Gastrocnemius medialis (tissue), 4 donors: Measurements from ENCODE around the gene TLR5.

Experiments
- POLR2A ChIP-seq, 2 donors: fragments of 450-650 bp; IDR thresholded peaks; one replicate each; pipeline ENCODE4 v1.6.1; 2017; ENCODE audit warnings: antibody characterized with exemption in 2 of 2, mild to moderate bottlenecking in 2 of 2, moderate library complexity in 2 of 2
- TF ChIP-seq, protein P1 (sequence below), 5 experiments: fragments of 450-650 bp in 3 of 5; fragments of 200-600 bp in 2 of 5; sonication (generic) in 2 of 5; IDR thresholded peaks in 4 of 5; conservative IDR thresholded peaks in 1 of 5; 1 replicate in 4 of 5; 2 replicates in 1 of 5; pipeline ENCODE4 v1.5.1; 2016 to 2019; ENCODE audit warnings: antibody characterized with exemption in 5 of 5, mild to moderate bottlenecking in 3 of 5, moderate library complexity in 3 of 5

DNA sequence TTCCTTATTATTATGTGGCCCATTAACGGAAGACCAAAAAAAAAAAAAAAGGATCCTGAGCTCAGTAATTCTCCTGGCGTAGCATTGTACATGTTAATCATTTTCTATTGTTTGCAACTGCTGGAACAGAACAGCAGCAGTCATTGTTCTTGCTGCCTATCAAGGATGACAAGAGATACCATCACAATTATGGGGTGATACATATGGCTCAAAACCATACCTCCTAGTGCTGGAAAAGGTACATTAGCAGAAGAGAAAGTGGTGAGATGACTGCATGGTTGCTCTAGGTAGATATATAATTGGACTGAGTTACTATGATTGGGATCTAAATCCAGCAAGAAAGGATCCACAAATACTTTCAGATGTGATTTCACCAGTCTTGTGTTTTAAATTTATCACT, 13.3 kb upstream of the TLR5 start:
- TF ChIP-seq, protein P1, sequence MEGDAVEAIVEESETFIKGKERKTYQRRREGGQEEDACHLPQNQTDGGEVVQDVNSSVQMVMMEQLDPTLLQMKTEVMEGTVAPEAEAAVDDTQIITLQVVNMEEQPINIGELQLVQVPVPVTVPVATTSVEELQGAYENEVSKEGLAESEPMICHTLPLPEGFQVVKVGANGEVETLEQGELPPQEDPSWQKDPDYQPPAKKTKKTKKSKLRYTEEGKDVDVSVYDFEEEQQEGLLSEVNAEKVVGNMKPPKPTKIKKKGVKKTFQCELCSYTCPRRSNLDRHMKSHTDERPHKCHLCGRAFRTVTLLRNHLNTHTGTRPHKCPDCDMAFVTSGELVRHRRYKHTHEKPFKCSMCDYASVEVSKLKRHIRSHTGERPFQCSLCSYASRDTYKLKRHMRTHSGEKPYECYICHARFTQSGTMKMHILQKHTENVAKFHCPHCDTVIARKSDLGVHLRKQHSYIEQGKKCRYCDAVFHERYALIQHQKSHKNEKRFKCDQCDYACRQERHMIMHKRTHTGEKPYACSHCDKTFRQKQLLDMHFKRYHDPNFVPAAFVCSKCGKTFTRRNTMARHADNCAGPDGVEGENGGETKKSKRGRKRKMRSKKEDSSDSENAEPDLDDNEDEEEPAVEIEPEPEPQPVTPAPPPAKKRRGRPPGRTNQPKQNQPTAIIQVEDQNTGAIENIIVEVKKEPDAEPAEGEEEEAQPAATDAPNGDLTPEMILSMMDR (IDR thresholded peaks at IDR 0.05 in 4 of 5, conservative IDR thresholded peaks at IDR 0.05 in 1 of 5) = no peak
- no peak for TF ChIP-seq POLR2A (IDR thresholded peaks at IDR 0.05)
